Spleen (tissue), 11 donors: ENCODE data around the gene GADD45GIP1. TPM values are rescaled to one million over a fixed set of nuclear protein-coding genes. Genes with fewer than 3 reads are reported as not detected.

Source experiments
- DNase-seq: peaks from one replicate; pipeline ENCODE4 v3.0.0-alpha.2; 2020
- H3K27ac ChIP-seq, 8 donors: fragments of 200-600 bp; sonication (generic) in 7 of 8; 1 replicate in 4 of 8; 2 replicates in 4 of 8; pipeline versions ENCODE4 v1.5.0 to v1.8.0; 2016 to 2021; ENCODE audit warnings: inconsistent platforms in 4 of 8, mild to moderate bottlenecking in 4 of 8, moderate library complexity in 1 of 8
- H3K27me3 ChIP-seq, 7 donors: fragments of 200-600 bp; sonication (generic) in 6 of 7; replicated peaks in 1 of 7; 1 replicate in 4 of 7; 2 replicates in 3 of 7; pipeline versions ENCODE4 v1.5.0 to v1.8.0; 2016 to 2021; ENCODE audit warnings: inconsistent platforms in 3 of 7, mild to moderate bottlenecking in 1 of 7
- H3K36me3 ChIP-seq, 6 donors: fragments of 200-600 bp; sonication (generic) in 5 of 6; 1 replicate in 4 of 6; 2 replicates in 2 of 6; pipeline versions ENCODE4 v1.5.0 to v1.8.0; 2016 to 2021; ENCODE audit warnings: inconsistent platforms in 2 of 6
- H3K4me1 ChIP-seq, 6 donors: fragments of 200-600 bp; sonication (generic) in 5 of 6; 1 replicate in 3 of 6; 2 replicates in 3 of 6; pipeline versions ENCODE4 v1.5.0 to v1.8.0; 2016 to 2021; ENCODE audit warnings: inconsistent platforms in 3 of 6
- H3K4me3 ChIP-seq, 8 donors: fragments of 200-600 bp; sonication (generic) in 7 of 8; 1 replicate in 4 of 8; 2 replicates in 4 of 8; pipeline versions ENCODE4 v1.5.0 to v1.8.0; 2016 to 2021; ENCODE audit warnings: inconsistent platforms in 4 of 8, mild to moderate bottlenecking in 4 of 8, moderate library complexity in 2 of 8
- H3K9me3 ChIP-seq, 8 donors: fragments of 200-600 bp; sonication (generic) in 7 of 8; 1 replicate in 4 of 8; 2 replicates in 4 of 8; pipeline versions ENCODE4 v1.5.0 to v1.8.0; 2016 to 2021; ENCODE audit warnings: inconsistent platforms in 4 of 8
- POLR2A ChIP-seq, 3 donors: fragments of 450-650 bp; IDR thresholded peaks; one replicate each; pipeline ENCODE4 v1.5.1; 2017; ENCODE audit warnings: antibody characterized with exemption in 3 of 3, mild to moderate bottlenecking in 1 of 3
- POLR2AphosphoS5 ChIP-seq, 3 donors: sonication (generic); formaldehyde crosslinking; IDR thresholded peaks; one replicate each; pipeline ENCODE4 v1.5.1; 2017; ENCODE audit warnings: antibody characterized with exemption in 3 of 3
- WGBS, 5 donors: extraction: QIAGEN DNeasy Blood & Tissue Kit in 3 of 5; methylation state at CpG; one replicate each; pipeline versions ENCODE4 v1.1.5 to v1.1.7; 2013 to 2018; 5-methylcytosine and 5-hydroxymethylcytosine counted together
- intact Hi-C: fragments of 100-400 bp; cut with DNase I; formaldehyde crosslinking; loops from one replicate; pipeline ENCODE4 v1.15.0; 2023; ENCODE audit warnings: low total_unique reads
- polyA plus RNA-seq, 3 donors: library from polyadenylated mRNA; stranded (reverse); fragments of 200-250 nt; gene quantifications; one replicate each; pipeline ENCODE4 v1.2.1, GENCODE V29; 2013
- total RNA-seq, 7 donors: library from RNA; depleted of rRNA in 3 of 7; stranded (reverse); fragments of >200 nt in 3 of 7; fragmentation: NEBNext Ultra II Directional in 4 of 7; extraction: Animal tissue kit (Norgen Biotek cat#: 25700) in 4 of 7; gene quantifications; one replicate each; pipeline versions ENCODE4 v1.1.0 to v1.2.1, GENCODE V29; 2016 to 2021
- TF ChIP-seq, protein P1 (sequence below), 11 experiments: fragments of 200-600 bp in 7 of 11; fragments of 450-650 bp in 4 of 11; sonication (generic) in 4 of 11; IDR thresholded peaks in 8 of 11; conservative IDR thresholded peaks in 3 of 11; 1 replicate in 7 of 11; 2 replicates in 4 of 11; pipeline versions ENCODE4 v1.4.0 to v1.8.0; 2016 to 2021; ENCODE audit warnings: antibody characterized with exemption in 11 of 11, inconsistent platforms in 4 of 11, mild to moderate bottlenecking in 1 of 11
- donor health status: healthy with polysubstance abuse.
- donor health status: DM: no; HTN: no; CAD: no; lungs with moderate emphysema.
- donor health status: DM: no; HTN: no; CAD: no.
- donor health status: Bipolar disorder and iron deficiency.
- donor health status: healthy.
- donor health status: DM: no; HTN: no; CAD: no.
- donor health status: DM: yes; HTN: yes; CAD: no.

GADD45GIP1 gene
- total and polyA plus RNA-seq, 10 donors, result 12.8 to 47.9 (median 21.8) TPM

GRCh38 chr19:12992729-12993128 is 35.7 kb upstream of the GADD45GIP1 start:
- 91 to 95% (median 92%) methylated on average over 11 of the region's 11 CpGs for WGBS, 5 donors
- TF ChIP-seq POLR2A (IDR thresholded peaks at IDR 0.05), result no peak
- no peak for TF ChIP-seq POLR2AphosphoS5 (IDR thresholded peaks at IDR 0.05)
- TF ChIP-seq, protein P1, sequence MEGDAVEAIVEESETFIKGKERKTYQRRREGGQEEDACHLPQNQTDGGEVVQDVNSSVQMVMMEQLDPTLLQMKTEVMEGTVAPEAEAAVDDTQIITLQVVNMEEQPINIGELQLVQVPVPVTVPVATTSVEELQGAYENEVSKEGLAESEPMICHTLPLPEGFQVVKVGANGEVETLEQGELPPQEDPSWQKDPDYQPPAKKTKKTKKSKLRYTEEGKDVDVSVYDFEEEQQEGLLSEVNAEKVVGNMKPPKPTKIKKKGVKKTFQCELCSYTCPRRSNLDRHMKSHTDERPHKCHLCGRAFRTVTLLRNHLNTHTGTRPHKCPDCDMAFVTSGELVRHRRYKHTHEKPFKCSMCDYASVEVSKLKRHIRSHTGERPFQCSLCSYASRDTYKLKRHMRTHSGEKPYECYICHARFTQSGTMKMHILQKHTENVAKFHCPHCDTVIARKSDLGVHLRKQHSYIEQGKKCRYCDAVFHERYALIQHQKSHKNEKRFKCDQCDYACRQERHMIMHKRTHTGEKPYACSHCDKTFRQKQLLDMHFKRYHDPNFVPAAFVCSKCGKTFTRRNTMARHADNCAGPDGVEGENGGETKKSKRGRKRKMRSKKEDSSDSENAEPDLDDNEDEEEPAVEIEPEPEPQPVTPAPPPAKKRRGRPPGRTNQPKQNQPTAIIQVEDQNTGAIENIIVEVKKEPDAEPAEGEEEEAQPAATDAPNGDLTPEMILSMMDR (IDR thresholded peaks at IDR 0.05 in 8 of 11, conservative IDR thresholded peaks at IDR 0.05 in 3 of 11), result no peak
- Histone ChIP-seq H3K9me3 (no peaks in the 10 kb centered on the region), H3K27ac (no peak overlapping the region), H3K36me3 (no peaks in the 10 kb centered on the region), H3K4me1 (peaks cover 0 to 27% (median 20%) of the 10 kb centered on the region in 6 donors), H3K4me3 (no peak overlapping the region), H3K27me3 (peaks cover 0 to 28% (median 5%) of the 10 kb centered on the region in 7 donors)
- no peak for DNase-seq
- intact Hi-C loops, result no loop called here

DNA sequence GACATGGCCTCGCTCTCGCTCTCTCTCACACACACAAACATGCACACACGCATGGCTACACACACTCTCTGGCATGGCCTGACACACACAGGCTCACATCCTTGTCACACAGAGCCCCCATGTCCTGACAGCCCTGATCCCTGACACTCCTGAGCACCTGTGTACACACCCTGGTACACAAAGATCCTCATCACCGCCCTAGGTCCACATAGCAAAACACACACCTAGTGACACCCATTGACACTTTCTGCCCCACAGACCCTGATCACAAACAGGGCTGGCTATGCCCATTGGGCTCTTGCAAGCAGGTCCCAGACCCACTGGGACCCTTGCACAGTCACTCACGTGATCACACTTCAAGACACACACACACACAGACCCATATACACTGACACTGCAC is 34.3 kb upstream of the GADD45GIP1 start:
- TF ChIP-seq POLR2AphosphoS5 (IDR thresholded peaks at IDR 0.05) (no peak), POLR2A (IDR thresholded peaks at IDR 0.05) (no peak)
- TF ChIP-seq, protein P1 (IDR thresholded peaks at IDR 0.05 in 8 of 11, conservative IDR thresholded peaks at IDR 0.05 in 3 of 11), result no peak
- 93 to 96% (median 94%) methylated on average over 5 of the region's 5 CpGs for WGBS, 5 donors
- no peak for DNase-seq
- H3K4me3 ChIP-seq, result no peak overlapping the region
- peaks cover 0 to 13% (median 10%) of the 10 kb centered on the region in 6 donors for H3K4me1 ChIP-seq
- intact Hi-C loops, result no loop called here
- H3K36me3 ChIP-seq, result no peaks in the 10 kb centered on the region
- H3K9me3 ChIP-seq, result no peaks in the 10 kb centered on the region
- H3K27ac ChIP-seq, result no peak overlapping the region
- peaks cover 0 to 19% (median 3%) of the 10 kb centered on the region in 7 donors for H3K27me3 ChIP-seq

DNA sequence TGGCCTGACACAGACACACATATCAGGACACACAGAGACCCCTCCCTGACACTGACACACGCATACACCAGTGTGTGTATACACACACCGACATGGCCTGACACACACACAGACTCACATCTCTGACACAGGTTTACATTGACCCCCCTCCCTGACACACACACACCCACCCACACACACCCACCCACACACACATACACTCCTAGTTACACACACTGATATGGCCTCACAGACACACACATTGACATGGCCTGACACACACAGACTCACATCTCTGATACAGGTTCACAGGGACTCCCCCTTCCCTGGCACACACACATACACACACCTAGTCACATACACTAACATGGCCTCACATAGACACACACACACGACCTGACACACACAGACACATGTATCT is 33.8 kb upstream of the GADD45GIP1 start:
- Histone ChIP-seq H3K36me3 (no peaks in the 10 kb centered on the region), H3K27ac (no peak overlapping the region), H3K4me3 (no peak overlapping the region), H3K9me3 (no peaks in the 10 kb centered on the region), H3K27me3 (peaks cover 0 to 14% (median 0%) of the 10 kb centered on the region in 7 donors), H3K4me1 (peaks cover 0 to 9% (median 6%) of the 10 kb centered on the region in 6 donors)
- DNase-seq, result no peak
- WGBS, 5 donors, result 64 to 83% (median 79%) methylated on average over 3 of the region's 3 CpGs
- TF ChIP-seq POLR2AphosphoS5 (IDR thresholded peaks at IDR 0.05), result no peak
- TF ChIP-seq POLR2A (IDR thresholded peaks at IDR 0.05), result no peak
- TF ChIP-seq, protein P1 (IDR thresholded peaks at IDR 0.05 in 8 of 11, conservative IDR thresholded peaks at IDR 0.05 in 3 of 11), result no peak
- intact Hi-C loops, result no loop called here

GRCh38 chr19:12990431-12990830 is 33.4 kb upstream of the GADD45GIP1 start:
- H3K4me3 ChIP-seq, result no peak overlapping the region
- peaks cover 0 to 14% (median 0%) of the 10 kb centered on the region in 7 donors for H3K27me3 ChIP-seq
- H3K36me3 ChIP-seq, result no peaks in the 10 kb centered on the region
- DNase-seq, result no peak
- 49 to 61% (median 54%) methylated on average over 20 to 22 of the region's 22 CpGs for WGBS, 5 donors
- TF ChIP-seq POLR2A (IDR thresholded peaks at IDR 0.05), result no peak
- TF ChIP-seq, protein P1 (IDR thresholded peaks at IDR 0.05 in 8 of 11, conservative IDR thresholded peaks at IDR 0.05 in 3 of 11), result no peak
- TF ChIP-seq POLR2AphosphoS5 (IDR thresholded peaks at IDR 0.05), result no peak
- intact Hi-C loops, result no loop called here
- no peak overlapping the region for H3K27ac ChIP-seq
- H3K9me3 ChIP-seq, result no peaks in the 10 kb centered on the region
- peaks cover 0 to 11% (median 6%) of the 10 kb centered on the region in 6 donors for H3K4me1 ChIP-seq
